ENCODE data around the gene GIPC2. TPM values are rescaled to one million over a fixed set of nuclear protein-coding genes. Genes with fewer than 3 reads are reported as not detected.
"Not testable (repeated sequence)": the region's sequence is repeated elsewhere in the genome, so short reads cannot be mapped to it uniquely, and the experiment has no call there.

Gene GIPC2
- total RNA-seq, 1 donor from 2014 or later, result 2.9 TPM

DNA sequence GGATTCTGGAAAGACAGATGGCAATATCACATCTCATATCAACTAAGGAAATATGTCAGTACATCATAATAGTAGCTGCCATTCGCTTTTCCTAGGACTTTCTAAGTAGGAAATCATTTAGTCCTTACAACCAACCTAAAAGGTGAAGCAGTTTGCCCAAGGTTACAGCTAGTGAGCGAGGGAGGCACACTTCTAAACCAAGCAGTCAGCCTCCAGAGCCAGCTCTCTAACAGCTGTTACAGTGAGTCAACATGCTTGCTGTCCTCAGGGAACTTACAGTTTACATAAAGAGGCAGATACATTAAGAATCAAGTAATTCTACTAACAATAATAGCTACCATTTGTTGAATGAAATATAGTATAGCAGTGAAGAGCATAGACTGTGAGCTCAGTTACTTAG, 57.1 kb downstream of the GIPC2 start:
- Histone ChIP-seq H3K27me3 (ENCODE audit: low read depth) (no peaks in the 10 kb centered on the region), H3K36me3 (no peaks in the 10 kb centered on the region), H3K4me1 (peaks cover 4% of the 10 kb centered on the region), H3K9me3 (no peaks in the 10 kb centered on the region), H3K27ac (no peak overlapping the region), H3K4me3 (no peak overlapping the region)
- DNase-seq (no peak), ATAC-seq (no peak)
- no peak for TF ChIP-seq CTCF (IDR thresholded peaks at IDR 0.05)
- intact Hi-C loops (cut with DNase I), result no loop called here

DNA sequence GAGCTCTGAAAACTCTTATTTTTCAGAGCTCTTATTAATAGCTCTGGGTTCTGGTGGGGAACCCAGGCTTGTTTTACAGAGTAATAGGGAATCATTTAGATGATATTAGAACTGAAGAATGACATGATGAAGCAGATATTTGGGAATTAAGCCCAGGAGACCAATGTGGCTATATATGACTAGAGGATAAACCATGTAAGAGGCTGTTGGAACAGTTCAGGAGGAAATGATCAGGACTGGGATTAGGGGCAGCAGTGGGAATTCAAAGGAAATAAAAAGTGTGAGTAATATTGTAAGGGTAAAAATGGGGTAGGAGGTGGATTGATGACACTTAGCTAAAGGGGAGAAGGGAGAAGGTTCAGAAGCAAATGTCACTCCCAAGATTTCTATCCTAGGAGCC, 58.6 kb downstream of the GIPC2 start:
- no peak overlapping the region for H3K4me3 ChIP-seq
- DNase-seq (no peak), ATAC-seq (no peak)
- no peaks in the 10 kb centered on the region for H3K36me3 ChIP-seq
- peaks cover 4% of the 10 kb centered on the region for H3K4me1 ChIP-seq
- TF ChIP-seq CTCF (IDR thresholded peaks at IDR 0.05), result no peak
- H3K27ac ChIP-seq, result no peak overlapping the region
- H3K9me3 ChIP-seq, result no peaks in the 10 kb centered on the region
- intact Hi-C loops (cut with DNase I), result no loop called here
- no peaks in the 10 kb centered on the region for H3K27me3 ChIP-seq (ENCODE audit: low read depth)

GRCh38 chr1:78109659-78110058, 63.9 kb downstream of the GIPC2 start:
- ATAC-seq; DNase-seq; H3K4me3 ChIP-seq; H3K27me3 ChIP-seq (ENCODE audit: low read depth); H3K9me3 ChIP-seq; H3K4me1 ChIP-seq; H3K27ac ChIP-seq; H3K36me3 ChIP-seq; intact Hi-C loops (cut with DNase I): not testable (repeated sequence)

- no peak for DNase-seq
- no peaks in the 10 kb centered on the region for H3K27me3 ChIP-seq (ENCODE audit: low read depth)
- no peak for TF ChIP-seq CTCF (IDR thresholded peaks at IDR 0.05)
- ATAC-seq, result no peak
- no peak overlapping the region for H3K27ac ChIP-seq
- peaks cover 4% of the 10 kb centered on the region for H3K4me1 ChIP-seq
- no peaks in the 10 kb centered on the region for H3K9me3 ChIP-seq
- no peak overlapping the region for H3K4me3 ChIP-seq
- intact Hi-C loops (cut with DNase I), result no loop called here
- no peaks in the 10 kb centered on the region for H3K36me3 ChIP-seq
Observed at GRCh38 chr1:78113156-78113916, 67.6 kb downstream of the GIPC2 start.

DNA sequence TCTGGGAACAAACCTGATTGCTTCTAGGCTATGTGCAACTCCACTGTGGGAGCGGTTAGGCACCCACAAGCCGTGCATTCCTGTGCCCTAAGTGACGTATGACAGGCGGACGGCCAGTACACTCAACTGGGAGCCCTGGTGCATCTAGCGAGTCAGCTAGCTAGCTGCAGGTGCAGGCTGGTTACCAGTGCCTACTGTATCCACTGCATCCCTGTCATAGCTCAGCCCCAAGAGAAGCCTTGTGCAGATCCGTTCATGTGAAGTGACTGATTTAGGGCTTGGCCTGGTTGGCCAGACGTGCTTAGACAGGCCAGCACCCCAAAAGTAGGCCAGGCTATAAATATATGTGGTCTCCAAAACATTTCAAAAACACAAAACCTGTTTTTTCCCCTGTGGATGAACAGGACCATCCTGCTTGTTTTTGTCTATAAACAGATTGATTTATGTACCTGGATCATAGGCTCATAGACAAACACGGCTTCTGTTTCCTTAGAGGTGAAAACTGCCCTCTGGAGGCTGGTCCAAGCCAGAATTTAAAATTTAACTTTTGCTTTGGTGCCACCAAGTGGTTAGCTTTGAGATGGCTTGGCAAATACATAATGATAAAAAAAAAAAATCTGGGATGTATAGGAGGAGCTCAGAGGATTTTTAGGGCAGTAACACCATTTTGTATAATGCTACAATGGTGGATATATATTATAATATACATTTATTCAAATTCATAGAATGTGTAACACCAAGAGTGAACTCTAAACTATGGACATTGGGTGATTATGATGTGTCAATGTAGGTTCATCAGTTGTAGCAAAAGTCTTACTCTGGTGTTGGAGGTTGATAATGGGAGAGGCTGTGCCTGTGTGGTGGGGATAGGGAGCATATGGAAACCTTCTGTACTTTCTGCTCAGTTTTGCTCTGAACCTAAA, 68.5 kb downstream of the GIPC2 start:
- no peak overlapping the region for H3K27ac ChIP-seq
- H3K27me3 ChIP-seq (ENCODE audit: low read depth), result no peaks in the 10 kb centered on the region
- DNase-seq (no peak), ATAC-seq (peak; percentile 80 to 89)
- no peaks in the 10 kb centered on the region for H3K36me3 ChIP-seq
- H3K4me1 ChIP-seq, result peaks cover 4% of the 10 kb centered on the region
- peak; percentile 89 for TF ChIP-seq CTCF (IDR thresholded peaks at IDR 0.05)
- no peaks in the 10 kb centered on the region for H3K9me3 ChIP-seq
- intact Hi-C loops (cut with DNase I), result no loop called here
- no peak overlapping the region for H3K4me3 ChIP-seq

DNA sequence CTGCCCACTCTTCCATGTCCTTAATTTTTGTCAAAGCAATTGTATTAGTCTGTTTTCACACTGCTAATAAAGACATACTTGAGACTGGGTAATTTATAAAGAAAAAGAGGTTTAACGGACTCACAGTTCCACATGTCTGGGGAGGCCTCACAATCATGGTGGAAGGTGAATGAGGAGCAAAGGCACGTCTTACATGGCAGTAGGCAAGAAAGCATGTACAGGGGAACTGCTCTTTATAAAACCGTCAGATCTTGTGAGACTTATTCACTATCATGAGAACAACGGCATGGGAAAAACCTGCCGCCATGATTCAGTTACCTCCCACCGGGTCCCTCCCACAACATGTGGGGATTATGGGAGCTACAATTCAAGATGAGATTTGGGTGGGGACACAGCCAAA, 74.7 kb downstream of the GIPC2 start:
- H3K27me3 ChIP-seq (ENCODE audit: low read depth); ATAC-seq; H3K9me3 ChIP-seq; intact Hi-C loops (cut with DNase I); H3K36me3 ChIP-seq; H3K27ac ChIP-seq; H3K4me3 ChIP-seq; DNase-seq; H3K4me1 ChIP-seq: not testable (repeated sequence)

Data from lower lobe of right lung (tissue), 2 donors.